Peyer's patch (tissue), 4 donors: ENCODE data around the gene FOXN4. TPM values are rescaled to one million over a fixed set of nuclear protein-coding genes. Genes with fewer than 3 reads are reported as not detected.

Experiments used
- DNase-seq, 3 donors: peaks; one replicate each; pipeline ENCODE4 v3.0.0-alpha.2; 2017 to 2019
- H3K27ac ChIP-seq, 4 donors: fragments of 200-600 bp; sonication (generic); one replicate each; pipeline ENCODE4 v1.5.1; 2016 to 2019
- H3K27me3 ChIP-seq, 2 donors: fragments of 200-600 bp; sonication (generic); one replicate each; pipeline ENCODE4 v1.5.1; 2019
- H3K36me3 ChIP-seq, 3 donors: fragments of 200-600 bp; sonication (generic); one replicate each; pipeline ENCODE4 v1.5.1; 2016 to 2019
- H3K4me1 ChIP-seq, 4 donors: fragments of 200-600 bp; sonication (generic); one replicate each; pipeline ENCODE4 v1.5.1; 2016 to 2019
- H3K4me3 ChIP-seq, 4 donors: fragments of 200-600 bp; sonication (generic); 1 replicate in 3 of 4; 2 replicates in 1 of 4; pipeline ENCODE4 v1.5.1; 2016 to 2019; ENCODE audit warnings: mild to moderate bottlenecking in 1 of 4
- H3K9me3 ChIP-seq, 4 donors: fragments of 200-600 bp; sonication (generic); one replicate each; pipeline ENCODE4 v1.5.1; 2016 to 2019; ENCODE audit warnings: mild to moderate bottlenecking in 1 of 4
- CTCF ChIP-seq, 6 experiments: fragments of 450-650 bp in 4 of 6; fragments of 200-600 bp in 2 of 6; sonication (generic) in 1 of 6; IDR thresholded peaks; one replicate each; pipeline ENCODE4 v1.5.1; 2017 to 2019; ENCODE audit warnings: antibody characterized with exemption in 6 of 6, mild to moderate bottlenecking in 3 of 6, moderate library complexity in 1 of 6
- POLR2A ChIP-seq, 2 donors: fragments of 450-650 bp; IDR thresholded peaks; one replicate each; pipeline ENCODE4 v1.5.1; 2017; ENCODE audit warnings: antibody characterized with exemption in 2 of 2, mild to moderate bottlenecking in 2 of 2, moderate library complexity in 2 of 2
- total RNA-seq, 4 donors: library from RNA; depleted of rRNA; stranded (reverse); fragments of >200 nt; gene quantifications; one replicate each; pipeline ENCODE4 v1.1.0, GENCODE V29; 2016

Gene FOXN4
- total RNA-seq, 4 donors from 2014 or later: not detected

- Histone ChIP-seq H3K27me3 (no peaks in the 10 kb centered on the region), H3K27ac (no peak overlapping the region), H3K9me3 (no peaks in the 10 kb centered on the region), H3K4me1 (peaks cover 0 to 9% (median 0%) of the 10 kb centered on the region in 4 donors), H3K36me3 (no peaks in the 10 kb centered on the region), H3K4me3 (no peak overlapping the region)
- DNase-seq: peak in 1 of 3 donors; percentile 41
- TF ChIP-seq CTCF (IDR thresholded peaks at IDR 0.05) (no peak), POLR2A (IDR thresholded peaks at IDR 0.05) (no peak)
Observed at GRCh38 chr12:109290061-109290460, 19.0 kb downstream of the FOXN4 start.

GRCh38 chr12:109289551-109289950 lies 19.5 kb downstream of the FOXN4 start:
- peaks cover 0 to 9% (median 0%) of the 10 kb centered on the region in 4 donors for H3K4me1 ChIP-seq
- H3K27ac ChIP-seq: no peak overlapping the region

GRCh38 chr12:109289004-109289403 lies 20.1 kb downstream of the FOXN4 start:
- no peaks in the 10 kb centered on the region for H3K9me3 ChIP-seq
- H3K27ac ChIP-seq: no peak overlapping the region
- TF ChIP-seq POLR2A (IDR thresholded peaks at IDR 0.05): no peak
- TF ChIP-seq CTCF (IDR thresholded peaks at IDR 0.05): no peak
- H3K36me3 ChIP-seq: no peaks in the 10 kb centered on the region
- H3K4me3 ChIP-seq: no peak overlapping the region
- DNase-seq: no peak
- H3K27me3 ChIP-seq: no peaks in the 10 kb centered on the region
- H3K4me1 ChIP-seq: peaks cover 0 to 9% (median 0%) of the 10 kb centered on the region in 4 donors

More at GRCh38 chr12:109289551-109289950, 19.5 kb downstream of the FOXN4 start:
- Histone ChIP-seq H3K4me3 (no peak overlapping the region), H3K9me3 (no peaks in the 10 kb centered on the region), H3K36me3 (no peaks in the 10 kb centered on the region), H3K27me3 (no peaks in the 10 kb centered on the region)
- DNase-seq: no peak
- TF ChIP-seq POLR2A (IDR thresholded peaks at IDR 0.05) (no peak), CTCF (IDR thresholded peaks at IDR 0.05) (no peak)

- Histone ChIP-seq H3K27me3 (no peaks in the 10 kb centered on the region), H3K36me3 (no peaks in the 10 kb centered on the region), H3K27ac (no peak overlapping the region), H3K4me3 (no peak overlapping the region), H3K4me1 (peaks cover 0 to 9% (median 0%) of the 10 kb centered on the region in 4 donors), H3K9me3 (no peaks in the 10 kb centered on the region)
- TF ChIP-seq CTCF (IDR thresholded peaks at IDR 0.05): no peak
- TF ChIP-seq POLR2A (IDR thresholded peaks at IDR 0.05): no peak
- no peak for DNase-seq
Observed at GRCh38 chr12:109288571-109288970, 20.5 kb downstream of the FOXN4 start.

- Histone ChIP-seq H3K36me3 (no peaks in the 10 kb centered on the region), H3K4me1 (peaks cover 0 to 9% (median 0%) of the 10 kb centered on the region in 4 donors), H3K9me3 (no peaks in the 10 kb centered on the region), H3K27me3 (no peaks in the 10 kb centered on the region), H3K4me3 (no peak overlapping the region), H3K27ac (no peak overlapping the region)
- TF ChIP-seq CTCF (IDR thresholded peaks at IDR 0.05) (no peak), POLR2A (IDR thresholded peaks at IDR 0.05) (no peak)
- peak in 1 of 3 donors; percentile 28 for DNase-seq
Observed at GRCh38 chr12:109287811-109288469, 21.1 kb downstream of the FOXN4 start.
